Liver (tissue), 3 donors: ENCODE measurements around the gene TCERG1.

Experiments used
- FOXA1 ChIP-seq: IDR thresholded peaks from 2 replicates; pipeline ENCODE4 v1.6.1; 2016; ENCODE audit warnings: antibody characterized with exemption
- HNF4A ChIP-seq, 2 donors: conservative IDR thresholded peaks; 2 replicates each; pipeline ENCODE4 v1.6.1; 2016; ENCODE audit warnings: antibody characterized with exemption in 2 of 2, mild to moderate bottlenecking in 2 of 2
- HNF4G ChIP-seq: IDR thresholded peaks from 2 replicates; pipeline ENCODE4 v1.6.1; 2016; ENCODE audit warnings: antibody characterized with exemption
- RAD21 ChIP-seq, 2 donors: IDR thresholded peaks; 2 replicates each; pipeline ENCODE4 v1.6.1; 2016; ENCODE audit warnings: antibody characterized with exemption in 2 of 2, mild to moderate bottlenecking in 2 of 2
- SP1 ChIP-seq: IDR thresholded peaks from 2 replicates; pipeline ENCODE4 v1.6.1; 2018; ENCODE audit warnings: antibody characterized with exemption, mild to moderate bottlenecking
- YY1 ChIP-seq: IDR thresholded peaks from 2 replicates; pipeline ENCODE4 v1.6.1; 2016; ENCODE audit warnings: antibody characterized with exemption, mild to moderate bottlenecking
- ZBTB33 ChIP-seq: IDR thresholded peaks from 2 replicates; pipeline ENCODE4 v1.6.1; 2016; ENCODE audit warnings: antibody characterized with exemption
- TF ChIP-seq, protein P1 (sequence below): fragments of 150-350 bp; IDR thresholded peaks from 2 replicates; pipeline ENCODE4 v1.5.1; 2017; ENCODE audit warnings: improper control_type of control experiment, low read depth, low read length; ENCODE audit not compliant: missing input control
- TF ChIP-seq, protein P2 (sequence below): IDR thresholded peaks from 2 replicates; pipeline ENCODE4 v1.6.1; 2016; ENCODE audit warnings: antibody characterized with exemption, mild to moderate bottlenecking
- TF ChIP-seq, protein P3 (sequence below): IDR thresholded peaks from 2 replicates; pipeline ENCODE4 v1.6.1; 2016; ENCODE audit warnings: antibody characterized with exemption
- donor health status: healthy.
- donor health status: healthy.

DNA sequence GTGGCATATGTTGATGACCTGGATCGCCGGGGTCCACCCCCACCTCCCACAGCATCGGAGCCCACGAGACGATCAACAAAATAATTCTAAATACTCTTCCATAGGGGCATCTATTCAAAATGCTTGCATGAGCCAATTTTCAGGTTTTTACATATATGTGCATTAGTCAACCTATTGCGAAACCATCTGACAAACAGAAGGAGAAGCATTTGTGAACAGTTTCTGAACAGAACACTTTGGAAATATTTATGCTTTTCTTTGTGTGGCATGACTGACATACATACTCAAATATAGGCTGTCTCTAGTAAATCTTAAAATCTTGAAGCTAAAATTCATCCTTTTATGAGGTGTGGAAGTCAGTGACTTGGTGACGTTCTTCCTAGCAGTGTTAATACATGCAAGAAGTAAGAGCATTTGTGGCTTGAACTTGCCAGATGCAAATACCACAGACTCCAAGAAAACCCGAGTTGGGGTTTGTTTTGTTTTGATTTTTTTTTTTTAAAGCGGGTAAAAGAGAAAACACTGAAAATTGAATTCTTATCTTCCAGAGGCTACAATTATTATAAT lies 63.5 kb downstream of the TCERG1 start:
- TF ChIP-seq, protein P1, sequence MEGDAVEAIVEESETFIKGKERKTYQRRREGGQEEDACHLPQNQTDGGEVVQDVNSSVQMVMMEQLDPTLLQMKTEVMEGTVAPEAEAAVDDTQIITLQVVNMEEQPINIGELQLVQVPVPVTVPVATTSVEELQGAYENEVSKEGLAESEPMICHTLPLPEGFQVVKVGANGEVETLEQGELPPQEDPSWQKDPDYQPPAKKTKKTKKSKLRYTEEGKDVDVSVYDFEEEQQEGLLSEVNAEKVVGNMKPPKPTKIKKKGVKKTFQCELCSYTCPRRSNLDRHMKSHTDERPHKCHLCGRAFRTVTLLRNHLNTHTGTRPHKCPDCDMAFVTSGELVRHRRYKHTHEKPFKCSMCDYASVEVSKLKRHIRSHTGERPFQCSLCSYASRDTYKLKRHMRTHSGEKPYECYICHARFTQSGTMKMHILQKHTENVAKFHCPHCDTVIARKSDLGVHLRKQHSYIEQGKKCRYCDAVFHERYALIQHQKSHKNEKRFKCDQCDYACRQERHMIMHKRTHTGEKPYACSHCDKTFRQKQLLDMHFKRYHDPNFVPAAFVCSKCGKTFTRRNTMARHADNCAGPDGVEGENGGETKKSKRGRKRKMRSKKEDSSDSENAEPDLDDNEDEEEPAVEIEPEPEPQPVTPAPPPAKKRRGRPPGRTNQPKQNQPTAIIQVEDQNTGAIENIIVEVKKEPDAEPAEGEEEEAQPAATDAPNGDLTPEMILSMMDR = no peak
- TF ChIP-seq RAD21 (IDR thresholded peaks at IDR 0.05) (no peak), YY1 (no peak), SP1 (no peak), HNF4A (conservative IDR thresholded peaks at IDR 0.05) (no peak), HNF4G (no peak), FOXA1 (no peak), ZBTB33 (no peak)
- TF ChIP-seq, protein P2, sequence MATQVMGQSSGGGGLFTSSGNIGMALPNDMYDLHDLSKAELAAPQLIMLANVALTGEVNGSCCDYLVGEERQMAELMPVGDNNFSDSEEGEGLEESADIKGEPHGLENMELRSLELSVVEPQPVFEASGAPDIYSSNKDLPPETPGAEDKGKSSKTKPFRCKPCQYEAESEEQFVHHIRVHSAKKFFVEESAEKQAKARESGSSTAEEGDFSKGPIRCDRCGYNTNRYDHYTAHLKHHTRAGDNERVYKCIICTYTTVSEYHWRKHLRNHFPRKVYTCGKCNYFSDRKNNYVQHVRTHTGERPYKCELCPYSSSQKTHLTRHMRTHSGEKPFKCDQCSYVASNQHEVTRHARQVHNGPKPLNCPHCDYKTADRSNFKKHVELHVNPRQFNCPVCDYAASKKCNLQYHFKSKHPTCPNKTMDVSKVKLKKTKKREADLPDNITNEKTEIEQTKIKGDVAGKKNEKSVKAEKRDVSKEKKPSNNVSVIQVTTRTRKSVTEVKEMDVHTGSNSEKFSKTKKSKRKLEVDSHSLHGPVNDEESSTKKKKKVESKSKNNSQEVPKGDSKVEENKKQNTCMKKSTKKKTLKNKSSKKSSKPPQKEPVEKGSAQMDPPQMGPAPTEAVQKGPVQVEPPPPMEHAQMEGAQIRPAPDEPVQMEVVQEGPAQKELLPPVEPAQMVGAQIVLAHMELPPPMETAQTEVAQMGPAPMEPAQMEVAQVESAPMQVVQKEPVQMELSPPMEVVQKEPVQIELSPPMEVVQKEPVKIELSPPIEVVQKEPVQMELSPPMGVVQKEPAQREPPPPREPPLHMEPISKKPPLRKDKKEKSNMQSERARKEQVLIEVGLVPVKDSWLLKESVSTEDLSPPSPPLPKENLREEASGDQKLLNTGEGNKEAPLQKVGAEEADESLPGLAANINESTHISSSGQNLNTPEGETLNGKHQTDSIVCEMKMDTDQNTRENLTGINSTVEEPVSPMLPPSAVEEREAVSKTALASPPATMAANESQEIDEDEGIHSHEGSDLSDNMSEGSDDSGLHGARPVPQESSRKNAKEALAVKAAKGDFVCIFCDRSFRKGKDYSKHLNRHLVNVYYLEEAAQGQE = no peak
- TF ChIP-seq, protein P3, sequence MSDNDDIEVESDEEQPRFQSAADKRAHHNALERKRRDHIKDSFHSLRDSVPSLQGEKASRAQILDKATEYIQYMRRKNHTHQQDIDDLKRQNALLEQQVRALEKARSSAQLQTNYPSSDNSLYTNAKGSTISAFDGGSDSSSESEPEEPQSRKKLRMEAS = no peak
